WTC11 (cell line): ENCODE results near the gene NR4A3. TPM values are rescaled to one million over a fixed set of nuclear protein-coding genes. Genes with fewer than 3 reads are reported as not detected.

Experiments used
- ATAC-seq: fragments of 200-7000 bp; cut with Tn5 transposase; 2 replicates; pipeline ENCODE4 v1.10.0; 2021; ENCODE audit warnings: mild to moderate bottlenecking, moderate library complexity
- CTCF ChIA-PET: fragments of 300-600 bp; sonication (Branson Sonifier 250); formaldehyde crosslinking; loops from one replicate; lab custom pipeline; 2021; ENCODE audit warnings: antibody characterized with exemption; lab: Charles Lee
- POLR2A ChIA-PET: fragments of 350-600 bp; sonication (Branson Sonifier 250); formaldehyde crosslinking; loops from one replicate; lab custom pipeline; 2021; ENCODE audit warnings: antibody characterized with exemption; lab: Charles Lee
- DNase-seq: peaks from one replicate; pipeline ENCODE4 v3.0.0; 2021; ENCODE audit warnings: low spot score
- H3K27ac Mint-ChIP-seq: 2 replicates; pipeline ENCODE4 v1.8.0; 2021; ENCODE audit warnings: mixed read lengths
- H3K27me3 Mint-ChIP-seq: 2 replicates; pipeline ENCODE4 v1.8.0; 2021; ENCODE audit warnings: low read depth, mild to moderate bottlenecking, moderate library complexity, mixed read lengths
- H3K36me3 Mint-ChIP-seq: 2 replicates; pipeline ENCODE4 v1.8.0; 2021; ENCODE audit warnings: mixed read lengths
- H3K4me1 Mint-ChIP-seq: 2 replicates; pipeline ENCODE4 v1.8.0; 2022; ENCODE audit warnings: mixed read lengths
- H3K4me3 Mint-ChIP-seq: 2 replicates; pipeline ENCODE4 v1.8.0; 2021; ENCODE audit warnings: mild to moderate bottlenecking, moderate library complexity, mixed read lengths
- H3K9me3 Mint-ChIP-seq: 2 replicates; pipeline ENCODE4 v1.8.0; 2021; ENCODE audit warnings: mixed read lengths
- ATF6 ChIP-seq: sonication (generic); formaldehyde crosslinking; IDR thresholded peaks from 2 replicates; pipeline ENCODE4 v1.8.1; 2023; ENCODE audit warnings: mild to moderate bottlenecking, missing genetic modification reagents
- ESRRA ChIP-seq: sonication (generic); formaldehyde crosslinking; IDR thresholded peaks from 2 replicates; pipeline ENCODE4 v1.8.1; 2022; ENCODE audit warnings: mild to moderate bottlenecking, missing genetic modification reagents, borderline replicate concordance
- FOXP1 ChIP-seq: sonication (generic); formaldehyde crosslinking; IDR thresholded peaks from 2 replicates; pipeline ENCODE4 v1.8.0; 2022; ENCODE audit warnings: missing genetic modification reagents, mild to moderate bottlenecking, moderate library complexity, borderline replicate concordance
- NFE2L1 ChIP-seq: sonication (generic); formaldehyde crosslinking; IDR thresholded peaks from 2 replicates; pipeline ENCODE4 v1.8.1; 2023; ENCODE audit warnings: missing genetic modification reagents
- NR3C1 ChIP-seq: sonication (generic); formaldehyde crosslinking; conservative IDR thresholded peaks from 2 replicates; pipeline ENCODE4 v1.8.1; 2023; ENCODE audit warnings: low read depth, mild to moderate bottlenecking, missing genetic modification reagents
- PRDM15 ChIP-seq: sonication (generic); formaldehyde crosslinking; IDR thresholded peaks from 2 replicates; pipeline ENCODE4 v1.8.0; 2022; ENCODE audit warnings: missing genetic modification reagents
- RELA ChIP-seq: sonication (generic); formaldehyde crosslinking; IDR thresholded peaks from 2 replicates; pipeline ENCODE4 v1.8.1; 2022; ENCODE audit warnings: missing genetic modification reagents, mild to moderate bottlenecking, borderline replicate concordance
- SMAD3 ChIP-seq: sonication (generic); formaldehyde crosslinking; IDR thresholded peaks from 2 replicates; pipeline ENCODE4 v1.8.0; 2022; ENCODE audit warnings: missing genetic modification reagents, mild to moderate bottlenecking, borderline replicate concordance
- SMAD4 ChIP-seq: sonication (generic); formaldehyde crosslinking; IDR thresholded peaks from 2 replicates; pipeline ENCODE4 v1.8.0; 2022; ENCODE audit warnings: mild to moderate bottlenecking, missing genetic modification reagents
- USF2 ChIP-seq: sonication (generic); formaldehyde crosslinking; IDR thresholded peaks from 2 replicates; pipeline ENCODE4 v1.8.1; 2023; ENCODE audit warnings: mild to moderate bottlenecking, missing genetic modification reagents, moderate library complexity
- ZNF425 ChIP-seq: fragments of 250-450 bp; sonication (Bioruptor Pico); conservative IDR thresholded peaks from 2 replicates; pipeline ENCODE4 v1.9.0; 2021; ENCODE audit warnings: mild to moderate bottlenecking
- ZSCAN18 ChIP-seq: fragments of 250-450 bp; sonication (Bioruptor Pico); IDR thresholded peaks from 2 replicates; pipeline ENCODE4 v2.1.2; 2022; ENCODE audit warnings: mild to moderate bottlenecking, moderate library complexity
- total RNA-seq: library from RNA; stranded (reverse); gene quantifications from 3 replicates; pipeline ENCODE4 v1.2.3, GENCODE V29; 2021

NR4A3 gene
- total RNA-seq, 1 experiment from 2014 or later, result 0.57 TPM

GRCh38 chr9:99821396-99822108 lies at the start of gene NR4A3 (continued):
- TF ChIP-seq NR3C1, result no peak
- no peak for TF ChIP-seq ESRRA
- TF ChIP-seq ZSCAN18, result no peak
- no peak for TF ChIP-seq PRDM15 (CRISPR knock-in tag)
- no peak for TF ChIP-seq SMAD4 (CRISPR knock-in tag)
- TF ChIP-seq ZNF425 (CRISPR knock-in tag), result no peak
- TF ChIP-seq USF2, result no peak
- TF ChIP-seq, all 79 proteins: peak for 7

- POLR2A ChIA-PET, result interaction anchor here (0.6 kb wide), 1 partner anchor 56 kb away, joined by 4 read pairs; no protein-coding TSS in a partner anchor
- Mint-ChIP-seq H3K27me3 (no peaks in the 10 kb centered on the region), H3K27ac (no peak overlapping the region), H3K36me3 (no peaks in the 10 kb centered on the region), H3K4me1 (no peaks in the 10 kb centered on the region), H3K9me3 (no peaks in the 10 kb centered on the region), H3K4me3 (no peak overlapping the region)
- ATAC-seq (no peak), DNase-seq (no peak)
- TF ChIP-seq RELA, result no peak
- no peak for TF ChIP-seq NFE2L1
- TF ChIP-seq FOXP1 (CRISPR knock-in tag), result no peak
- no peak for TF ChIP-seq ATF6 (CRISPR knock-in tag)
- TF ChIP-seq SMAD3 (CRISPR knock-in tag), result no peak
- CTCF ChIA-PET, result no interaction called here
These were observed 48.1 kb upstream of the NR4A3 start for GRCh38 chr9:99773468-99774138.
